ENCODE results near the gene PLEKHM3.

PLEKHM3 gene

DNA sequence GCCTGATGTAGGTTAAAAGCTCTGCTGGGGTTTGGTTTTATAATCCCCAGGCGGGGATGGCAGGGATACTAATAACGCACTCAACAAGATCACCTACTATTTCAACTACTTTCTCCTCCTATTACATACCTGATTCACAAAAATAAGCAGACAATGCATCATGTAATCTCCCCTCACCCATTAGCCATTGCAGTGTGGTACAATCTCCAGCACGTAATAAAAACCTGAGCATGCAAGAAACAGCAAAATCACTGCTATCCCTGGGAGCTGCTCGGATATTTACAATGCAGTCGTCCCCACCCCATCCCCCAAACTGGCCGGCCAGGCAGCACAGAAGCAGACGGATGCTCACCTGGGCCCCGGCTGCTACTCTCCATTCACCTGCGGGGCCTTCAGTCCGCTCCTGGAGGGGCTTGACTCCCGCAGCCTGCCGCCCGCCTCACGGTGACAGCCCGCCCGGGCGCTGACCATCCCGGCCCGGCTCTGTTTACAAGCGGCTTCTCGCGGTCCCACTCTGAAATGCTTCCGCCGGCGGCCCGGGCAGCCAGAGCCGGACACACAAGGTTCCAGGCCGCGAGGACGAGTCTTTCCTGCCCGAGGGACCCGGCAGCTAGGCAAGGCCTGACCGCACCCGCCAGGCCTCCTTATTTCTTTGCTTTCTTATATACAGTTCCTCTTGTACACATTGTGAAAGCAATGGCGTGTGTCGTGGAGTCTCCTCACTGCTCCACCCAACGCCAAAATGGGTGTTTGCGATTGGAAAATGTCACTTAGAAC, at the start of gene PLEKHM3:
Gene PLEKHM3, minus strand, starts transcription at position 491 of the 777 bp plus-strand sequence. CDS start 23,888 bp downstream, outside the sequence.
- peak; percentile 57 for DNase-seq (ENCODE audit: low read depth)
- H3K4me3 ChIP-seq (ENCODE audit: low read depth, low read length), result peak within 1 kb of the TSS; percentile 78

DNA sequence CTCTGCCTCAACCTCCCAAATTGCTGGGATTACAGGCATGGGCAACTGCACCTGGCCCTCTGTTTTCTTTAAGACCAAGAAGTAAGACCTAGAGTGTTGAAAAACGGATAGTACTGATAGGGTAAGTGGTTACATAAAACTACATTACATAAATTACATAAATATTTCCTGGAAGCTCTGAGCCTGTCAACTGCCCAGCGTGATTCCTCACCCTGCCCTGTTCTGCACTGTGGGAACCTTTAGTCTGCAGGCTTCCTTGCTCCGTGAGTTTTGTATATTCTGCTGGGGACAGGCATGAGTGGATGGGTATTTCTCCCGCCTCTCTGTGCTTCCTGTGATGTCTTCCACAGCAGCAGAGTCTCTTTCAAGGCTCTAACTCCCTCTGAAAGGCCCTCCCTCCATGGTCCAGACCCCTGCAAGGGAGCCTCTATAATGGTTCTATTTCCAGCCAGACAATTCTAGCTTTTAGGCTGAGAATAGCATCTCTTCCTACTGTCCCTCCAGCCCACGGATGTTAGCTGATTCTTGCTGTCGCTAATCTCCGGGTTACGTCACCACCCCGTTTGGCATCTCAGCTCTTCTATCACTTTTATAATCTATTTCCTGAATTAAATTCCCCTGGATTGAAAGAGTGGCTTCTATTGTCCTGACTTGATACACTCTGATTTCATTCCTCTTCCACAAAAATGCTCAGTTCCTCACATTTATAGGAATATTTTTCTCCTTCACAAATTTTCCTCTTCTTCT, 49.5 kb upstream of the PLEKHM3 start:
- no peak overlapping the region for H3K4me3 ChIP-seq (ENCODE audit: low read depth, low read length)

DNA sequence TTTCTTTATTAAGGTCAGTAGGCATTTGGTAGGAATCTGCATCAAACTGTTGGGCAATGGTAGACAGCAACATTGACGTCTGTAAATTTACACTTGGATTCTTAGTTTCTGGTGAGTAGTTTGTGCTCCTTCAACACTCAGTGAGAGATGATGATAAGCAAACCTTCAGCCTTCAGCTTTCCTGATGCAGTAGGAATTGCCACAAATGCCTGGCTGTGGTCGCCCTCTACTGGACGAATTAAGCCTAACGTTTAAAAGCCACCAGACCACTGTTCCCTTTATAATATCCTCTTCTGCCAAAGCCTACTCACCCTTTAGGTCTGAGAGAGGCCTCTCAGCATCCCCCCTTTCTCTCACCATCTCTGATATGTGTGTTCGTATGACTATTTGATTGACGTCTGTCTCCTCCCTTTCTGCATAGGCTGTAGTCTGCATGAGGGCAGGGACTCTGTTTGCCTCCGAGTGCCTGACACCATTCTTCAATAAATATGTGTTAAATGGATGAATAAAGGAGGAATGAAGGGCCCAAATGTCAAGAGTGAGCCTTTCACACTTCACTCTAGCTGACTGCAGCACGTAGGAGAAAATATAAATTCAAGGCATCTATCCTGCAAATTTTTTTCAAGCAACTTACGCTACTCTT, 47.0 kb upstream of the PLEKHM3 start:
- H3K4me3 ChIP-seq (ENCODE audit: low read depth, low read length), result no peak overlapping the region
- DNase-seq (ENCODE audit: low read depth), result peak; percentile 17

More for the DNA sequence above, 49.5 kb upstream of the PLEKHM3 start:
- no peak for DNase-seq (ENCODE audit: low read depth)

- H3K4me3 ChIP-seq (ENCODE audit: low read depth, low read length), result no peak overlapping the region
Measured at GRCh38 chr2:208069186-208069585, 43.9 kb upstream of the PLEKHM3 start.

DNA sequence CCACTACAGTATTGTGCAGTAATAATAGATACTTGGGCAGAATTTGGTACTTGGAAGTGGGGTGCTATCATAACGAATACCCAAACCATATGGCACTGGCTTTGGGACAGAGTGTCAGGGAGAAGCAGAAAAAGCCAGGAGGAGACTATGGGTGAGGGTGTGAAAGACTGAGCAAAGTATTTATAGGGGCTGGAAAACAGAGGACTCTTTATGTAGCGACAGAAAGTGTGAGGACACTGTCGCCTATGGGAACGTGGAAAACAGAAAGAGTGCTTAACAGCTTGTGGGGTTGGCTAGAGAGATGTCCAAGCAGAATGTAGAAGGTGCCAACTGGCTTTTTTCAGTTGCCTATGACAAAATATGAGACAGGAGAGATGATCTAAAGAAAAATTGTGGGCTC, 40.7 kb upstream of the PLEKHM3 start:
- no peak overlapping the region for H3K4me3 ChIP-seq (ENCODE audit: low read depth, low read length)
- no peak for DNase-seq (ENCODE audit: low read depth)

More at GRCh38 chr2:208069186-208069585, 43.9 kb upstream of the PLEKHM3 start:
- DNase-seq (ENCODE audit: low read depth), result no peak

DNA sequence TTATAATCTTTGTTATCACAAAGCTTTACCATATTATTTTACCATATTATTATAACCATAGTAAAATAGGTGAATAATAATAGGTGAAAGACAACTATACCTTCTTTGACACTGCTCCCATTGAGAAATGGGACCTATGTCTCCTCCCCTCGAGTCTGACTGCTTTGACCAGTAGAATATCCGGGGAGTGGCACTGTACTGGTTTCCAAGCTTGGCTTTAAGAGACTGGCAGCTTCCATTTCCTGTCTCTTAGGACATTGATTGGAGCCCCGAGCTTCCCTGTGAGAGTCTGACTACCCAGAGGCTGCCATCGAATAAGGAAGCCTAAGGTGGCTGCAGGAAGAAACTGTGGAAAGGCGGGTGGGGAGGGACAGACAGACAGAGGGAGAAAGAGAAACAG, 40.1 kb upstream of the PLEKHM3 start:
- no peak overlapping the region for H3K4me3 ChIP-seq (ENCODE audit: low read depth, low read length)
- DNase-seq (ENCODE audit: low read depth), result no peak

DNA sequence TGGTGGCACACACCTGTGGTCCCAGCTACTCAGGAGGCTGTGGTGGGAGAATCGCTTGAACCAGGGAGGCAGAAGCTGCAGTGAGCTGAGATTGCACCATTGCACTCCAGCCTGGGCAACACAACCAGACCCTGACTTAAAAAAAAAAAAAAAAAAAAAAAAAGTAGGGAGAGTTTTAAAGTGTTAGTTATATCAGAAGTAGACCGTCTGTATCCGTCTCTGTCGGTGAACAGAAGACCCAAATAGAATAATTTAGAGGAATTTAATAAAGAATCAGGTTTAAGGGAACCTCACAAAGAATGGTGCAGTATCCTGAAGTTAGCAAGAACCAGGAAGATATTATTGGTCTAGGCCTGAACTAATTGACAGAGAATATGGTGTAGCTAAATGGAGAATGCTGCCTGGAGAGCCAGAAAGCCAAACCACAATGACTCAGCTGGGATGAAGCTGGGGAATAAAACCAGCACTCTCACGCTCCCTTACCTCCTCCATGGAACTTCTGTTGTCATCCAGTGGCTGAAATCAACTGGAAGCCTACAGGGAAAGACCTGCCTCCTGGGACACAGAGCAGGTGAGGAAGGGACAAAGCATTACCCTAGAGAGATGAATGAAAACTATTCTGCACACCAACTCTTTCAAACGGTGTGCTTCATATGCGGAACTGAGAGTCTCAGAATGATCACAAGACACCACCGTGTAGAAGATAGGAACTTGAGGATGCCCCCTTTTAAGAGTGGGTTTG, 39.1 kb upstream of the PLEKHM3 start:
- no peak overlapping the region for H3K4me3 ChIP-seq (ENCODE audit: low read depth, low read length)
- DNase-seq (ENCODE audit: low read depth), result peak; percentile 78

GRCh38 chr2:208062961-208063360, 37.6 kb upstream of the PLEKHM3 start:
- H3K4me3 ChIP-seq (ENCODE audit: low read depth, low read length), result no peak overlapping the region
- DNase-seq (ENCODE audit: low read depth), result no peak

DNA sequence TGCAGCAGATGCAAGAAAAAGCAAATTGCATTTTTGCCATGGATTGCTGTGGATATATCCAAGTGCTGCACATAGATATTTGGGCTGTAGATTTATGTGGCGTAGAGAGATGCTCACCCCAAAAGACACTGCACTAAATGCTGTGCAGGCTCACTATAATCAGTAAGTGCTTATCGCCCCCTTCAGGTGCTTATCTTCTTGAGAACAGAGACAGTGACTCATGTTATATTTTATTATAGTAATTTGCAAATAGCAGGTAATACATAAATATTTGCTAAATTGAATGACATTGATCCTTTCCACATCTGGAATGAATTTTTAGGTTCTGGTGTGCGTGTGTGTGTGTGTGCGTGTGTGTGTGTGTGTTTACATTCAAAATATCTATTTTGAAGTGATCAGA, 36.8 kb upstream of the PLEKHM3 start:
- H3K4me3 ChIP-seq (ENCODE audit: low read depth, low read length), result no peak overlapping the region
- DNase-seq (ENCODE audit: low read depth), result no peak

DNA sequence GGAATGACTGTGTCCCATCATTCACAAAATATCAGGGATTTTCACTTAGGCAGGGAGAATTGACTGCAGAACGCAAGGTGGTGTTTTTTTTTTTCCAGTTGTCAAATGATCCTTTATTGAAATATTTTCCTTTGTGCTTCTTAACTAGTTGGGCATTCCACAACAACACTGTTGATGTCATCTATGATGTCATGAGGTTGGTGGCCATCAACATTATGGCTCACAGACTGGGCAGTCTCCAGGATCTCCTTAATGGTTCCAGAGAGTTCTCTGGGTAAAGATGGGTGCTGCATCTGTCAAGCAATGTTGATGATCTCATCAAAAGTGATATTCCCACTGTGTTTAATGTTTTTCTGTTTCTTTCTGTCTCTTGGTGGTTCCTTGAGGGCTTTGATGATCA, 31.8 kb upstream of the PLEKHM3 start:
- H3K4me3 ChIP-seq (ENCODE audit: low read depth, low read length), result no peak overlapping the region
- no peak for DNase-seq (ENCODE audit: low read depth)

DNA sequence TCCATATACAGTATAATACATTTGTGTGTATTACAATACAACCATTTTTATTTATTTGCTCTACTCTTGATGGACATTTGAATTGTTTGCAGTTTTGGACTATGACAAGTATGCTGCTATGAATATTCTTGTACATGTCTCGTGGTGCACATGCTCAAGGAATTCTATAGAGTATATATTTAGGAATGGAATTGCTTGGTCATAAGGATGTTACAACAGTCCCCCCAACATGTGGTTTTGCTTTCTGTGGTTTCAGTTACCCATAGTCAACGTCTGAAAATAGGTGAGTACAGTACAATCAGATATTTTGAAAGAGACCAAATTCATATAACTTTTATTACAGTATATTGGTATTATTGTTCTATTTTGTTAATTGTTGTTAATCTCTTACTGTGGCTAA, 24.1 kb upstream of the PLEKHM3 start:
- no peak for DNase-seq (ENCODE audit: low read depth)
- no peak overlapping the region for H3K4me3 ChIP-seq (ENCODE audit: low read depth, low read length)

DNA sequence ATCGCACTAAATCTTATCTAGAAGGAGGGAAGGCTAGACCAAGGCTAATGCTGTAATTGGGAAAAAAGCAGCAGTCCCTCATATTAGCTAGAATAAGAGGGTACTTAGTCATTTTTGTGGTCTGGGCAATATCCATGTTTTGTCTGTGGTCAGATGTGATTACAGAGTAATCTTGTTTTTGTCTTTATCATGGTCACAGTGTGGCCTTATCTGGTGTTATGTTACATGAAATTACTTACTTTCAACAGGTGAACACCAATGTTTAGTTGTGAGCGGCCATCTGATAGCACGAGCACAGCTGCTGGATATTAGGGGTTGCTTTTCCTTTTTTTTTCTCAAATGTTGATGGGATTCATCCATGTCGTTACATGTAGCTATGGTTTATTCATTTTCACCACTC, 23.7 kb upstream of the PLEKHM3 start:
- no peak overlapping the region for H3K4me3 ChIP-seq (ENCODE audit: low read depth, low read length)
- no peak for DNase-seq (ENCODE audit: low read depth)

- H3K4me3 ChIP-seq (ENCODE audit: low read depth, low read length), result no peak overlapping the region
- DNase-seq (ENCODE audit: low read depth), result no peak
Measured at GRCh38 chr2:208047840-208048239, 22.5 kb upstream of the PLEKHM3 start.

- H3K4me3 ChIP-seq (ENCODE audit: low read depth, low read length), result no peak overlapping the region
- DNase-seq (ENCODE audit: low read depth), result no peak
Measured at GRCh38 chr2:208046686-208047085, 21.4 kb upstream of the PLEKHM3 start.

GRCh38 chr2:208042450-208042849, 17.1 kb upstream of the PLEKHM3 start:
- no peak overlapping the region for H3K4me3 ChIP-seq (ENCODE audit: low read depth, low read length)
- no peak for DNase-seq (ENCODE audit: low read depth)

GRCh38 chr2:208042041-208042440, 16.7 kb upstream of the PLEKHM3 start:
- DNase-seq (ENCODE audit: low read depth), result no peak
- no peak overlapping the region for H3K4me3 ChIP-seq (ENCODE audit: low read depth, low read length)

DNA sequence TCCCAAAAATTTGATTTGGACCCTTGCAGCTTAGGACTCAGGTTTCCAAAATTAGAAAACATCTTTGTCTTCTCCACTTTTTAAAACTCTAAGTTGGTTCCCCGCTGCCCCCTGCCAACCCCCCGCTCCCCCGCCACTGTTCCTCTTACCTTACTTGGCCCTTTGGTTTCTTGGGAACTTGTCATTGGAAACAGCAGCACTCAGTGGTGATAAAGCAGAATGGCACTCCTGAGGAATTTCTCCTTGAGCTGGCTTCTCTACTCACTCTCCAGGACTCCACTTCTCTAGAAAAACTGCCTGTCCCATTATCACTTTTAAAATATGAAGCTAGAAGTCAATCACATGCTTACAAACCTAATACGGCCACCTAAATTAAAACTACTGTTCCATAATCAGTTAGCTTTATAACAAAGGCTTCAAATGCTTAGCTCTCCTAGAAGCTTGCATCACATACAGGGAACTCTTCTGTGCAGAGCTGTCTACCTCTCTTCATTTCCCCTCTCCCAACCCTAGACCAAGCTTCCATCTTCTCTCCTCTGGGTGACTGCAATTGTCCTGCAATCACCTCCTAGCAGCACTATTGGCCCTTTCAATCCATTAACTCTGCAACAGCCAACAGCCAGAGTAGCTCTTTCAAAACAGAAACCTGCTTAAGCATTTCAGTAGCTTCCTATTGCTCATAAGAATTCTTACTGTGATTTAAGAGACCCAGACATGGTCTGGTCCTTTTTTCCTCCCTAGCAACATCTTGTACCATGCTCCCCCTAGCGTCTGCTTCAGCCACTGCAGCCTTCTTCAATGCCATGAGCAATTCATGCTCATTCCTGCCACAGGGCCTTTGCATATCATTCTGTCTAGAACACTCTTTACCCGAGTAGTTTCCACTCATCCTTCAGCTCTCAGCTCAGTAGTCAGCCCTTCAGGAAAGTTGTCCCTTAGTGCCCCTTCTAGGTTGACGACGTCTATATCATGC, 15.2 kb upstream of the PLEKHM3 start:
- DNase-seq (ENCODE audit: low read depth), result no peak
- H3K4me3 ChIP-seq (ENCODE audit: low read depth, low read length), result no peak overlapping the region

- no peak overlapping the region for H3K4me3 ChIP-seq (ENCODE audit: low read depth, low read length)
- no peak for DNase-seq (ENCODE audit: low read depth)
Measured at GRCh38 chr2:208039376-208040110, 14.2 kb upstream of the PLEKHM3 start.

All from skeletal muscle cell (primary cell).